Activated B cell treated with CpG ODN at 0.5 μM for 24 hours (primary cell): ENCODE data around the gene CAPN13. TPM values are rescaled to one million over a fixed set of nuclear protein-coding genes. Genes with fewer than 3 reads are reported as not detected.

Source experiments
- ATAC-seq: fragments of 200-7000 bp; cut with Tn5 transposase; one replicate; pipeline ENCODE4 v1.10.0; 2021; ENCODE audit warnings: low read depth, mild to moderate bottlenecking, moderate library complexity
- CTCF ChIA-PET: fragments of 350-600 bp; sonication (Branson Sonifier 250); formaldehyde crosslinking; loops from one replicate; lab custom pipeline; 2021; ENCODE audit warnings: antibody characterized with exemption; lab: Charles Lee
- POLR2A ChIA-PET: fragments of 350-600 bp; sonication (Branson Sonifier 250); formaldehyde crosslinking; loops from one replicate; lab custom pipeline; 2021; ENCODE audit warnings: antibody characterized with exemption; lab: Charles Lee
- DNase-seq: peaks from one replicate; pipeline ENCODE4 v3.0.0; 2022
- H3K27ac Mint-ChIP-seq: one replicate; pipeline ENCODE4 v1.8.0; 2020; ENCODE audit warnings: mixed read lengths
- H3K27me3 Mint-ChIP-seq: one replicate; pipeline ENCODE4 v1.8.0; 2021; ENCODE audit warnings: mixed read lengths
- H3K36me3 Mint-ChIP-seq: one replicate; pipeline ENCODE4 v1.8.0; 2021; ENCODE audit warnings: low read depth, mixed read lengths
- H3K4me1 Mint-ChIP-seq: one replicate; pipeline ENCODE4 v1.8.0; 2021; ENCODE audit warnings: mixed read lengths
- H3K4me3 Mint-ChIP-seq: one replicate; pipeline ENCODE4 v1.8.0; 2020; ENCODE audit warnings: mild to moderate bottlenecking, mixed read lengths
- H3K9me3 Mint-ChIP-seq: one replicate; pipeline ENCODE4 v1.8.0; 2020; ENCODE audit warnings: mixed read lengths
- intact Hi-C: fragments of 100-400 bp; cut with micrococcal nuclease; formaldehyde crosslinking; loops from one replicate; pipeline ENCODE4 v1.15.1; 2024
- total RNA-seq: library from RNA; stranded (reverse); gene quantifications from 2 replicates; pipeline ENCODE4 v1.2.3, GENCODE V29; 2022
- TF ChIP-seq, protein P1 (sequence below): fragments of 200-600 bp; IDR thresholded peaks from one replicate; pipeline ENCODE4 v1.8.0; 2022; ENCODE audit warnings: antibody characterized with exemption, mild to moderate bottlenecking

CAPN13 gene
- total RNA-seq, 1 donor from 2014 or later: not detected

DNA sequence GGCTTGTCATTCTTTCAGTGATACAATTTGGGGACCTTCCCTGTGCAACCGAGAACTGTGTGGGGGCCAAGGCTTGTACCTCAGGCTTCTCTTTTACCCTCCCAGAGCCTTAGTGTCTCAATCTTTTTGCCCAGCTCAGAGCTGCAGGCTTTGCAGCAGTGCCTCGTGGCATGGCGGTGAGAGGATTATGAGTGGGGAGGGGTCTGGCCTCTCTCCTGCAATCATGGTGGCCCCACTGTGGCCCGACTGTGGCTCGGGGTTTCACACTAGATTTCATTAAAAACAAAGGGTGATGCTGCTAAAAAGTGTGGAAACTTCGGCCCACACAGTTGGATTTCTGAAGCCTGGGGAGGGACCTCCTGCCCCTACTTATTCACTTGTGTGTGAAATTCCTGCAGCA lies 75.5 kb downstream of the CAPN13 start:
- intact Hi-C loops: no loop called here
- H3K4me3 Mint-ChIP-seq: no peak overlapping the region
- POLR2A ChIA-PET: no interaction called here
- H3K36me3 Mint-ChIP-seq: no peaks in the 10 kb centered on the region
- H3K4me1 Mint-ChIP-seq: no peaks in the 10 kb centered on the region
- DNase-seq: no peak
- peaks cover 10% of the 10 kb centered on the region for H3K27me3 Mint-ChIP-seq
- no peak overlapping the region for H3K27ac Mint-ChIP-seq
- ATAC-seq: no peak
- H3K9me3 Mint-ChIP-seq: peaks cover 2% of the 10 kb centered on the region
- TF ChIP-seq, protein P1, sequence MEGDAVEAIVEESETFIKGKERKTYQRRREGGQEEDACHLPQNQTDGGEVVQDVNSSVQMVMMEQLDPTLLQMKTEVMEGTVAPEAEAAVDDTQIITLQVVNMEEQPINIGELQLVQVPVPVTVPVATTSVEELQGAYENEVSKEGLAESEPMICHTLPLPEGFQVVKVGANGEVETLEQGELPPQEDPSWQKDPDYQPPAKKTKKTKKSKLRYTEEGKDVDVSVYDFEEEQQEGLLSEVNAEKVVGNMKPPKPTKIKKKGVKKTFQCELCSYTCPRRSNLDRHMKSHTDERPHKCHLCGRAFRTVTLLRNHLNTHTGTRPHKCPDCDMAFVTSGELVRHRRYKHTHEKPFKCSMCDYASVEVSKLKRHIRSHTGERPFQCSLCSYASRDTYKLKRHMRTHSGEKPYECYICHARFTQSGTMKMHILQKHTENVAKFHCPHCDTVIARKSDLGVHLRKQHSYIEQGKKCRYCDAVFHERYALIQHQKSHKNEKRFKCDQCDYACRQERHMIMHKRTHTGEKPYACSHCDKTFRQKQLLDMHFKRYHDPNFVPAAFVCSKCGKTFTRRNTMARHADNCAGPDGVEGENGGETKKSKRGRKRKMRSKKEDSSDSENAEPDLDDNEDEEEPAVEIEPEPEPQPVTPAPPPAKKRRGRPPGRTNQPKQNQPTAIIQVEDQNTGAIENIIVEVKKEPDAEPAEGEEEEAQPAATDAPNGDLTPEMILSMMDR: no peak
- CTCF ChIA-PET: no interaction called here

DNA sequence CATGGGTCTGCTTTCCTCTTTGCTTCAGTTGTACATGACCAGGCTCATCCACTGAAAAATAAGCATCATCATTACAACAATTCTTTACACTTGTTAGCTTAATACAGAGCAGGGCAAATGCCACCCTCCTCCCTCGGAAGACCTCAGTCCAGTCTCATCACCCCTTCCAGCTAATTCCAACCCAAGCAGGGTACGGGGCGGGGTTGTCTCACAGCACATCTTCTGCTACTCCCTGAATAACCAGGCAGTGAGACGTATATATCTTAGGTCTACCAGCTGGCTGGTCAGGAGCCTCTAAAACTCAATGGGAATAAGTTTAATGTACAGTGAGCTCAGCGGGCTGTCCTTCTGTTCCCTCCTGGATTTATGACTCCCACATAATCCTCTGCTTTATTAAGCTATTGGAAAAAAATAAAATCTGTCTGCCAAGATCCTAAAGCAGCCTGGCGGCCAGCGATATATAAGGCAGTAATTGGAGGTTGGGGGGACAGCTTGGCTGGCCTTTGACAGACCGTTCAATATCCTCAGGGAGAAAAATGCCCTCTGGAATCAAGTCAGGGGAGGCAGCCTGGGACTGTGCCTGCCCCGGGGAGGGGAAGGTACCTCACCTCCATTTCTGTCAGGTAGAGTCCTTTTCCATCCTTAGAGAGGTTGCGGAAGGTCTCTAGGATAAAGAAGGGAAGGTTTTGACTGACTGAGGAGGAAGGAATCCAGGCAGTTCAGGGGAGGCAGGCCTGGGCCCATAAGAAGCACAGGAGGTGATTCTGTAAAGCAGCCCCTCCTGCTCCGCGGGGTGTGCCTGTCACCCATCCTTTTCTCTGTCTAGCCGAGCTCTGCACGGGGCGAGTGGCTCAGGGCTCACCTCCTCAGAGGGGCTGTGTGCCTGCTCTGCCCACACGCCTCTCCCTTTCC lies 76.3 kb downstream of the CAPN13 start:
- Mint-ChIP-seq H3K27me3 (peaks cover 8% of the 10 kb centered on the region), H3K9me3 (peaks cover 2% of the 10 kb centered on the region), H3K4me1 (no peaks in the 10 kb centered on the region), H3K27ac (no peak overlapping the region), H3K36me3 (no peaks in the 10 kb centered on the region), H3K4me3 (no peak overlapping the region)
- POLR2A ChIA-PET: no interaction called here
- CTCF ChIA-PET: interaction anchor here (0.6 to 1.8 kb wide), 2 partner anchors 19 to 602 kb away, joined by 3 to 4 read pairs; no protein-coding TSS in a partner anchor
- TF ChIP-seq, protein P1: no peak
- intact Hi-C loops: no loop called here
- DNase-seq (no peak), ATAC-seq (no peak)

DNA sequence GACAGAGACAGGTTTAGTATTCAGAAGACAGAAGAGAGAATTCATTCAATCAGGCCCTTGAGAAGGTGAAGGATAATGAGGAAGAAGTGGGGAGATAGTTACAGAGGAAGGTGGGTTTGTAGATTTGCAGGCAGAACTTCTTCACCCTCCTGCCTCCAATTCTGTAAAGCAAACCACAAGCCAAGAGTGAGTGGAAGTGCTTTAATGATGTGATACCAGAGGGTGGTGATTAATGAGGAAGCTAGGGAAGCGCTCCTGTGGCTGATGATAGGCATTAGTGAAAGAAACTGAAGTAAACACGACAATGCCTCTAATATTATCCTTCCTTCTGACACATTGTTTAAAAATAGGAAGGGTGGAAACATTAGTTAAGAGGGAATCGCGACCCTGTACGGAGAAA lies 78.2 kb downstream of the CAPN13 start:
- Mint-ChIP-seq H3K9me3 (peaks cover 2% of the 10 kb centered on the region), H3K4me1 (no peaks in the 10 kb centered on the region), H3K4me3 (no peak overlapping the region), H3K36me3 (no peaks in the 10 kb centered on the region), H3K27ac (no peak overlapping the region), H3K27me3 (peaks cover 17% of the 10 kb centered on the region)
- no peak for DNase-seq
- ChIA-PET CTCF (interaction anchor here (1.8 kb wide), 1 partner anchor 604 kb away, joined by 4 read pairs; no protein-coding TSS in a partner anchor), POLR2A (no interaction called here)
- intact Hi-C loops: no loop called here
- ATAC-seq: no peak
- TF ChIP-seq, protein P1: no peak

DNA sequence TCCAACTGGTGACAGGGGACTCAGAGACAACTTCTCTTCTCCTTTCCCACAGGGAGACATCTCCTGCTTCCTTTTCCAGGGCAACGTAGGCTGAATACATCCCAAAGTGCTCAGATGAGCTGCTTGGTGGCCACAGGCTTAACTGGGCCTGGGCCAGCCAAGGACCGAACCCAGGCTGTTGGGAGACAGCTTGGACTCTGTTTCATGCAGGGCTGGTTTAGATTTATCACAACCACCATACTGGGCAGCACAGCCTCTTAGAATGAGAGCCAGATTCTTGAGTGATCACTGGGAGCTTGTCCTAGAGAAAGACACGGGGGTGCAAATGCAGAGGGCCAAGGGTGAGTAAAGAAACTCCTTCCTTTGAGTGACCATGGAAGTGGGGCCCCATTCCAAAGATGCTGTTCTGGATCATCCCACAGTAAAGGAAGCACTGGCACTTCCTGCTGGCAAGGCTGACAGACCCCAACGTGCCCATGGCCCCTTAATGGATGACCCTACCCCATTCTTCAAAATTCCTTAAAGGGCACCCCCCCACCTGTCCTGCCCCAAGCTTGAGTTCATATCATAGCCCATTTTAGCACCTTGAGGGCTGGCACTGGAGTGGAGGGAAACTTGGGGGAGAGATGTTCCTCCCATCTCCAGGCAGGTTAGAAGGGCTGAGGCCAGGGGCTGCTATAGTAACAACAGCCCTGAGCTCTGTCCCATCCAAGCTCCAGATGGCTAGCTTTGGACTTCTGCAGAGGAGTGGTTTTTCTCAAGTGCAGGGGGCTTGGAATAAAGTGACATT lies 84.1 kb downstream of the CAPN13 start:
- no peaks in the 10 kb centered on the region for H3K36me3 Mint-ChIP-seq
- H3K4me3 Mint-ChIP-seq: no peak overlapping the region
- DNase-seq (no peak), ATAC-seq (no peak)
- no peak overlapping the region for H3K27ac Mint-ChIP-seq
- CTCF ChIA-PET: interaction anchor here (1.9 kb wide), 1 partner anchor 12 kb away, joined by 8 read pairs; no protein-coding TSS in a partner anchor
- H3K4me1 Mint-ChIP-seq: no peaks in the 10 kb centered on the region
- TF ChIP-seq, protein P1: no peak
- peaks cover 20% of the 10 kb centered on the region for H3K27me3 Mint-ChIP-seq
- intact Hi-C loops: no loop called here
- H3K9me3 Mint-ChIP-seq: peaks cover 2% of the 10 kb centered on the region
- POLR2A ChIA-PET: interaction anchor here (0.6 kb wide), 1 partner anchor 1443 kb away, joined by 3 read pairs; the partner anchor contains the start of gene SLC30A6
